ENCODE data around the gene SARS2.

DNA sequence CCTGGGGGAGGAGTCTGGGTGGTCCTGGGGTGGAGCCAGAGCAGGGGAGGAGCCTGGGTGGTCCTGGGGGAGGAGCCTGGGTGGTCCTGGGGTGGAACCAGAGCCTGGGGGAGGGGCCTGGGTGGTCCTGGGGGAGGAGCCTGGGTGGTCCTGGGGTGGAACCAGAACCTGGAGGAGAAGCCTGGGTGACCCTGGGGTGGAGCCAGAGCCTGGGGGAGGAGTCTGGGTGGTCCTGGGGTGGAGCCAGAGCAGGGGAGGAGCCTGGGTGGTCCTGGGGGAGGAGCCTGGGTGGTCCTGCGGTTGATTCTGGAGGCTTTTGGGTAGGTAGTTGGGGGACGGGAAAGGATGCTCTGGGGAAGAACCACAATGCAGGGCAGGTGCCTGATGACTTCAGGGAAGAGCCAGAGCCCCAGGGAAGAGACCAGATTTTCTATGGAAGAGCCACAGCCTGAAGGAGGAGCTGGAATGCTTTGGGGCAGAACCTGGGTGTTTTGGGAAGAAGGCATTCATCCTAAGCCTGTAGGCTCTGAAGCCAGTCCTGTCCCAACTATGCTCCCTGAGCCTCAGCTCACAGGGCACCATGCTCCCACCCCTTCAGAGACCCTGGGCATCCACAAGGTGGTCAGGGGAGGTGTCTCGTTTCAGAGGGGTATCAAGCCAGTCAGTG is 15.1 kb upstream of the SARS2 start:
- TF ChIP-seq, protein P1, sequence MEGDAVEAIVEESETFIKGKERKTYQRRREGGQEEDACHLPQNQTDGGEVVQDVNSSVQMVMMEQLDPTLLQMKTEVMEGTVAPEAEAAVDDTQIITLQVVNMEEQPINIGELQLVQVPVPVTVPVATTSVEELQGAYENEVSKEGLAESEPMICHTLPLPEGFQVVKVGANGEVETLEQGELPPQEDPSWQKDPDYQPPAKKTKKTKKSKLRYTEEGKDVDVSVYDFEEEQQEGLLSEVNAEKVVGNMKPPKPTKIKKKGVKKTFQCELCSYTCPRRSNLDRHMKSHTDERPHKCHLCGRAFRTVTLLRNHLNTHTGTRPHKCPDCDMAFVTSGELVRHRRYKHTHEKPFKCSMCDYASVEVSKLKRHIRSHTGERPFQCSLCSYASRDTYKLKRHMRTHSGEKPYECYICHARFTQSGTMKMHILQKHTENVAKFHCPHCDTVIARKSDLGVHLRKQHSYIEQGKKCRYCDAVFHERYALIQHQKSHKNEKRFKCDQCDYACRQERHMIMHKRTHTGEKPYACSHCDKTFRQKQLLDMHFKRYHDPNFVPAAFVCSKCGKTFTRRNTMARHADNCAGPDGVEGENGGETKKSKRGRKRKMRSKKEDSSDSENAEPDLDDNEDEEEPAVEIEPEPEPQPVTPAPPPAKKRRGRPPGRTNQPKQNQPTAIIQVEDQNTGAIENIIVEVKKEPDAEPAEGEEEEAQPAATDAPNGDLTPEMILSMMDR (conservative IDR thresholded peaks at IDR 0.05; ENCODE audit: low read length), result no peak
- TF ChIP-seq EZH2phosphoT487 (IDR thresholded peaks at IDR 0.05; ENCODE audit: borderline replicate concordance), result no peak

Data from Loucy (cell line).